Breast epithelium (tissue), 3 donors: ENCODE measurements around the gene CES5A.

ENCODE experiments used
- CTCF ChIP-seq, 3 donors: fragments of 450-650 bp; IDR thresholded peaks; one replicate each; pipeline ENCODE4 v1.5.1; 2016 to 2017; ENCODE audit warnings: antibody characterized with exemption in 3 of 3, mild to moderate bottlenecking in 3 of 3, moderate library complexity in 3 of 3
- POLR2AphosphoS5 ChIP-seq, 3 donors: sonication (generic); formaldehyde crosslinking; IDR thresholded peaks; one replicate each; pipeline ENCODE4 v1.6.1; 2017; ENCODE audit warnings: antibody characterized with exemption in 3 of 3

GRCh38 chr16:55809386-55809785 is 65.8 kb downstream of the CES5A start:
- no peak for TF ChIP-seq CTCF (IDR thresholded peaks at IDR 0.05)
- TF ChIP-seq POLR2AphosphoS5 (IDR thresholded peaks at IDR 0.05): no peak
